ENCODE data around the gene FOXJ3. TPM values are rescaled to one million over a fixed set of nuclear protein-coding genes. Genes with fewer than 3 reads are reported as not detected.

The FOXJ3 gene
- total RNA-seq, 1 experiment from 2014 or later: 55.3 TPM

- H3K36me3 ChIP-seq (ENCODE audit: control insufficient read depth, insufficient read depth, low read length): no peaks in the 10 kb centered on the region
- DNase-seq (ENCODE audit: low read depth, low spot score) (no peak), ATAC-seq (no peak)
- no peaks in the 10 kb centered on the region for H3K4me1 ChIP-seq (ENCODE audit: control insufficient read depth, insufficient read depth, low read length)
- peaks cover 10% of the 10 kb centered on the region; the same call in 1 of the 2 replicates for H3K9me3 ChIP-seq (ENCODE audit: control insufficient read depth, insufficient read depth, low read depth, low read length)
- H3K4me3 ChIP-seq (ENCODE audit: low read depth in 2 of 2, low read length in 2 of 2): no peak overlapping the region
- no TSS peak for BruUV-seq (replicated peaks)
- ChIA-PET POLR2A (no interaction called here), CTCF (interaction anchor here (0.6 kb wide), 3 partner anchors 132 to 168 kb away, joined by 3 to 6 read pairs (median 5); no protein-coding TSS in a partner anchor)
- intact Hi-C loops (cut with micrococcal nuclease; ENCODE audit: unreplicated experiment): no loop called here
- H3K27ac ChIP-seq (ENCODE audit: low read length): no peak overlapping the region
- in situ Hi-C loops (cut with HindIII; ENCODE audit: low pct_unique_long_range_greater_than_20kb, low sequenced_read_pairs): no loop called here
- TF ChIP-seq TCF7L2 (IDR thresholded peaks at IDR 0.05; ENCODE audit: low read depth, low read length): no peak
- TF ChIP-seq POLR2AphosphoS5 (IDR thresholded peaks at IDR 0.05; ENCODE audit: low read depth, low read length): no peak
- TF ChIP-seq SIN3A (IDR thresholded peaks at IDR 0.05; ENCODE audit: borderline replicate concordance, insufficient read depth, low read depth, low read length): no peak
- TF ChIP-seq REST (IDR thresholded peaks at IDR 0.05; ENCODE audit: insufficient read depth in 1 of 2, low read depth in 2 of 2, low read length in 1 of 2): no peak
- no peak for TF ChIP-seq CTCF (IDR thresholded peaks at IDR 0.05)
- no peaks in the 10 kb centered on the region for H3K27me3 ChIP-seq (ENCODE audit: control insufficient read depth, insufficient read depth, low read length)
Observed at GRCh38 chr1:42305639-42306038, 29.4 kb downstream of the FOXJ3 start.

GRCh38 chr1:42302034-42302433 is 33.0 kb downstream of the FOXJ3 start:
- Histone ChIP-seq H3K4me1 (ENCODE audit: control insufficient read depth, insufficient read depth, low read length) (no peaks in the 10 kb centered on the region), H3K27me3 (ENCODE audit: control insufficient read depth, insufficient read depth, low read length) (no peaks in the 10 kb centered on the region), H3K36me3 (ENCODE audit: control insufficient read depth, insufficient read depth, low read length) (no peaks in the 10 kb centered on the region), H3K27ac (ENCODE audit: low read length) (no peak overlapping the region), H3K9me3 (ENCODE audit: control insufficient read depth, insufficient read depth, low read depth, low read length) (peaks cover 10% of the 10 kb centered on the region; the same call in 1 of the 2 replicates), H3K4me3 (ENCODE audit: low read depth in 2 of 2, low read length in 2 of 2) (no peak overlapping the region)
- DNase-seq (ENCODE audit: low read depth, low spot score): no peak
- CTCF ChIA-PET: no interaction called here
- no TSS peak for BruUV-seq (replicated peaks)
- in situ Hi-C loops (cut with HindIII; ENCODE audit: low pct_unique_long_range_greater_than_20kb, low sequenced_read_pairs): no loop called here
- intact Hi-C loops (cut with micrococcal nuclease; ENCODE audit: unreplicated experiment): no loop called here
- TF ChIP-seq REST (IDR thresholded peaks at IDR 0.05; ENCODE audit: insufficient read depth in 1 of 2, low read depth in 2 of 2, low read length in 1 of 2): no peak
- TF ChIP-seq CTCF (IDR thresholded peaks at IDR 0.05): no peak
- TF ChIP-seq TCF7L2 (IDR thresholded peaks at IDR 0.05; ENCODE audit: low read depth, low read length): no peak
- TF ChIP-seq SIN3A (IDR thresholded peaks at IDR 0.05; ENCODE audit: borderline replicate concordance, insufficient read depth, low read depth, low read length): no peak
- no peak for TF ChIP-seq POLR2AphosphoS5 (IDR thresholded peaks at IDR 0.05; ENCODE audit: low read depth, low read length)
- POLR2A ChIA-PET: interaction anchor here (0.6 kb wide), 1 partner anchor 24 kb away, joined by 10 read pairs; no protein-coding TSS in a partner anchor
- ATAC-seq: no peak
